Common myeloid progenitor, CD34-positive (primary cell): ENCODE measurements around the gene NCOA7.

Experiments used
- CTCF ChIA-PET: fragments of 350-600 bp; sonication (Branson Sonifier 250); formaldehyde crosslinking; loops from one replicate; lab custom pipeline; 2021; ENCODE audit warnings: antibody characterized with exemption; lab: Charles Lee
- POLR2A ChIA-PET: fragments of 350-600 bp; sonication (Branson Sonifier 250); formaldehyde crosslinking; loops from one replicate; lab custom pipeline; 2021; ENCODE audit warnings: antibody characterized with exemption; lab: Charles Lee
- DNase-seq, 3 donors: peaks; one replicate each; pipeline versions ENCODE4 v3.0.0 to v3.0.0-alpha.2; 2013
- H3K27ac ChIP-seq, 2 experiments: 1 replicate in 1 of 2; 2 replicates in 1 of 2; pipeline ENCODE4 v1.7.0; 2013; ENCODE audit warnings: inconsistent platforms in 2 of 2, low read length in 2 of 2, mild to moderate bottlenecking in 2 of 2, low read depth in 1 of 2, moderate library complexity in 1 of 2; ENCODE audit not compliant: severe bottlenecking in 2 of 2, insufficient read depth in 1 of 2, poor library complexity in 1 of 2
- H3K27me3 ChIP-seq, 5 experiments: replicated peaks in 2 of 5; 1 replicate in 3 of 5; 2 replicates in 2 of 5; pipeline versions ENCODE4 v1.6.1 to v1.7.0; 2013; ENCODE audit warnings: low read length in 4 of 5, mild to moderate bottlenecking in 2 of 5, moderate library complexity in 2 of 5, inconsistent platforms in 1 of 5; ENCODE audit not compliant: insufficient read depth in 5 of 5, control insufficient read depth in 4 of 5
- H3K36me3 ChIP-seq, 4 experiments: 1 replicate in 2 of 4; 2 replicates in 2 of 4; pipeline versions ENCODE4 v1.6.1 to v1.7.0; 2013; ENCODE audit warnings: low read length in 3 of 4, control low read depth in 1 of 4, mild to moderate bottlenecking in 1 of 4; ENCODE audit not compliant: control insufficient read depth in 4 of 4, insufficient read depth in 4 of 4
- H3K4me1 ChIP-seq, 4 experiments: 1 replicate in 3 of 4; 2 replicates in 1 of 4; pipeline versions ENCODE4 v1.6.1 to v1.7.1; 2013; ENCODE audit warnings: low read length in 3 of 4, mild to moderate bottlenecking in 3 of 4, control low read depth in 1 of 4, inconsistent platforms in 1 of 4, moderate library complexity in 1 of 4; ENCODE audit not compliant: control insufficient read depth in 4 of 4, insufficient read depth in 4 of 4; ENCODE audit errors: control extremely low read depth in 1 of 4
- H3K4me3 ChIP-seq, 7 experiments: 1 replicate in 4 of 7; 2 replicates in 3 of 7; pipeline versions ENCODE4 v1.5.1 to v1.7.0; 2013; ENCODE audit warnings: mild to moderate bottlenecking in 7 of 7, low read length in 6 of 7, moderate library complexity in 6 of 7, inconsistent platforms in 2 of 7, low read depth in 2 of 7, control low read depth in 1 of 7; ENCODE audit not compliant: insufficient read depth in 4 of 7, control insufficient read depth in 1 of 7; ENCODE audit errors: extremely low read depth in 1 of 7
- H3K9me3 ChIP-seq, 5 experiments: 1 replicate in 4 of 5; 2 replicates in 1 of 5; pipeline versions ENCODE4 v1.6.1 to v1.7.1; 2013; ENCODE audit warnings: low read length in 4 of 5, mild to moderate bottlenecking in 2 of 5, inconsistent platforms in 1 of 5, low read depth in 1 of 5, moderate library complexity in 1 of 5; ENCODE audit not compliant: control insufficient read depth in 4 of 5, insufficient read depth in 2 of 5; ENCODE audit errors: control extremely low read depth in 1 of 5
- WGBS: methylation state at CpG from one replicate; pipeline ENCODE4 v1.1.5; 2013; ENCODE audit not compliant: insufficient coverage; 5-methylcytosine and 5-hydroxymethylcytosine counted together

Gene NCOA7

GRCh38 chr6:125858427-125859320, 67.9 kb downstream of the NCOA7 start:
- no peak overlapping the region for H3K27ac ChIP-seq
- 60% methylated on average over 5 of the region's 7 CpGs for WGBS
- no peaks in the 10 kb centered on the region for H3K27me3 ChIP-seq
- H3K4me1 ChIP-seq, result peaks cover 1 to 3% (median 2%) of the 10 kb centered on the region in 4 experiments
- peaks cover 2 to 39% (median 5%) of the 10 kb centered on the region in 4 experiments for H3K36me3 ChIP-seq
- CTCF ChIA-PET, result interaction anchor here (0.6 to 2.8 kb wide), 21 partner anchors 10 to 1277 kb away, joined by 3 to 20 read pairs (median 5); partner anchors contain the start of genes HINT3 and NCOA7
- peak; percentile 59 to 67 (median 66) for DNase-seq
- H3K9me3 ChIP-seq, result no peaks in the 10 kb centered on the region
- H3K4me3 ChIP-seq, result no peak overlapping the region
- POLR2A ChIA-PET, result interaction anchor here (0.6 kb wide), 1 partner anchor 23 kb away, joined by 3 read pairs; no protein-coding TSS in a partner anchor

GRCh38 chr6:125859727-125860126, 69.0 kb downstream of the NCOA7 start:
- ChIA-PET CTCF (interaction anchor here (0.6 to 1.7 kb wide), 4 partner anchors 13 to 92 kb away, joined by 3 to 8 read pairs (median 5); no protein-coding TSS in a partner anchor), POLR2A (no interaction called here)
- no CpG with 5 or more reads among the region's 3 CpGs for WGBS
- H3K9me3 ChIP-seq, result no peaks in the 10 kb centered on the region
- no peak overlapping the region for H3K4me3 ChIP-seq
- peaks cover 2 to 39% (median 7%) of the 10 kb centered on the region in 4 experiments for H3K36me3 ChIP-seq
- no peak overlapping the region for H3K27ac ChIP-seq
- peaks cover 0 to 3% (median 0%) of the 10 kb centered on the region in 4 experiments for H3K4me1 ChIP-seq
- no peak for DNase-seq
- H3K27me3 ChIP-seq, result no peaks in the 10 kb centered on the region

GRCh38 chr6:125863023-125863422, 72.3 kb downstream of the NCOA7 start:
- H3K27me3 ChIP-seq, result no peaks in the 10 kb centered on the region
- peaks cover 0 to 14% (median 3%) of the 10 kb centered on the region in 4 experiments for H3K36me3 ChIP-seq
- ChIA-PET POLR2A (interaction anchor here (0.7 kb wide), 1 partner anchor 8 kb away, joined by 3 read pairs; no protein-coding TSS in a partner anchor), CTCF (interaction anchor here (1.4 to 1.9 kb wide), 6 partner anchors 16 to 77 kb away, joined by 3 to 6 read pairs (median 5); partner anchors contain the start of gene NCOA7)
- no peak overlapping the region for H3K4me3 ChIP-seq
- DNase-seq, result no peak
- no peaks in the 10 kb centered on the region for H3K9me3 ChIP-seq
- no peak overlapping the region for H3K27ac ChIP-seq
- H3K4me1 ChIP-seq, result peaks cover 0 to 3% (median 0%) of the 10 kb centered on the region in 4 experiments

DNA sequence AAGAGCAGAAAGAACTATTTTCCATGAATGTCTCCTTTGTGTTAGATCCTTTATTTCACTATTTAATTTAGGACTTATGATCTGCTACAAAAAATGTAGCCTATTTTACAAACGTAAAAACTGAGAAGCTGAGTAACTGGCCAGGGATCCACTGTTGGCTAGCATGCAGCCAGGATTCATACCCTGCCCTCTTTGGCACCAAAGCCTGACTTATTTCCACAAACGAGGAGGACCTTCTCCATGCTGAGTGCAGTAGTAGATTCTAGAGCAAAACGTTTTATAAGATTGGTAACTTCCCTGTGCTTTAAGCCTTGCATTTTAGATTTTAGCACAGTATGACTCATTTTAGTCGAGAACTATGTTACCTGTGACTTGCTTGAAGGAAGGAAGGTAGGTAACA, 74.3 kb downstream of the NCOA7 start:
- H3K36me3 ChIP-seq, result peaks cover 0 to 12% (median 3%) of the 10 kb centered on the region in 4 experiments
- CTCF ChIA-PET, result interaction anchor here (0.6 to 2.3 kb wide), 4 partner anchors 10 to 87 kb away, joined by 3 to 6 read pairs (median 4); partner anchors contain the start of gene NCOA7
- no peak for DNase-seq
- WGBS, result 100% methylated on average over 1 of the region's 4 CpGs
- no peaks in the 10 kb centered on the region for H3K27me3 ChIP-seq
- no peak overlapping the region for H3K27ac ChIP-seq
- no peaks in the 10 kb centered on the region for H3K9me3 ChIP-seq
- no peaks in the 10 kb centered on the region for H3K4me1 ChIP-seq
- POLR2A ChIA-PET, result no interaction called here
- no peak overlapping the region for H3K4me3 ChIP-seq

GRCh38 chr6:125866433-125866832, 75.7 kb downstream of the NCOA7 start:
- ChIA-PET CTCF (interaction anchor here (2.3 kb wide), 1 partner anchor 9 kb away, joined by 5 read pairs; no protein-coding TSS in a partner anchor), POLR2A (no interaction called here)
- Histone ChIP-seq H3K27ac (no peak overlapping the region), H3K4me3 (no peak overlapping the region), H3K9me3 (no peaks in the 10 kb centered on the region), H3K27me3 (no peaks in the 10 kb centered on the region), H3K4me1 (no peaks in the 10 kb centered on the region), H3K36me3 (peaks cover 0 to 14% (median 3%) of the 10 kb centered on the region in 4 experiments)
- no peak for DNase-seq

DNA sequence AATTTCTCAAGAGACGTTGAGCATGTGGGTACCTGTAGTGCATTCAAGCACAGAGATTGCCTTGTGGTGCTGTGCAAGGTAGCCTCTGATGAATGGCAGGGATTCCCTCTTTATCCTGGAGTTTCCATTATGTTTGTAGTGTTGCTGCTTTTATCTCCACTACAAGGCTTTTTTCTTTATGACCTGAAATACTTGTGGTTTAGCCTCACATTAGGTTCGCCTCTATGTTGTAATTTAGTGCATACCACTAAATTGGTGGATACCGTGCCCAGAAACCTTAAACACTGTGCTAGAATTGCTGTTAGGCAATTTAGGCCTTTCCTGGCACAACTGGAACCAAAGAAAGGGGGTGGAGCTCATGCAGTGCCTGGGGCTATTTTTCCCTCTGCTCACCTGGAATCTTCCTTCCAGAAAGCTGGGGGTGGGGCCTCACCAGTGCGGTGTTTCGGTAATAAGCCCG, 76.8 kb downstream of the NCOA7 start:
- H3K4me1 ChIP-seq, result peaks cover 0 to 6% (median 2%) of the 10 kb centered on the region in 4 experiments
- no peak overlapping the region for H3K27ac ChIP-seq
- H3K9me3 ChIP-seq, result no peaks in the 10 kb centered on the region
- H3K4me3 ChIP-seq, result no peak overlapping the region
- ChIA-PET CTCF (interaction anchor here (1.0 to 1.6 kb wide), 3 partner anchors 27 to 77 kb away, joined by 3 to 6 read pairs (median 5); partner anchors contain the start of gene NCOA7), POLR2A (no interaction called here)
- H3K36me3 ChIP-seq, result peaks cover 0 to 12% (median 3%) of the 10 kb centered on the region in 4 experiments
- H3K27me3 ChIP-seq, result no peaks in the 10 kb centered on the region
- WGBS, result 98% methylated on average over 6 of the region's 6 CpGs
- no peak for DNase-seq
